Loucy (cell line): ENCODE results near the gene NPFFR1.

Source experiments
- H2AFZ ChIP-seq: fragments of 200-600 bp; sonication (generic); 2 replicates; pipeline ENCODE4 v1.6.0; 2016; ENCODE audit warnings: antibody characterized with exemption, mild to moderate bottlenecking, low read length, moderate library complexity
- H3F3A ChIP-seq: fragments of 200-600 bp; 2 replicates; pipeline ENCODE4 v1.6.0; 2016; ENCODE audit warnings: antibody characterized with exemption, low read depth, mild to moderate bottlenecking
- H3K27me3 ChIP-seq: fragments of 200-600 bp; sonication (generic); 2 replicates; pipeline ENCODE4 v1.6.1; 2014; ENCODE audit warnings: low read length, mild to moderate bottlenecking; ENCODE audit not compliant: insufficient read depth, poor library complexity, severe bottlenecking
- H3K36me3 ChIP-seq: fragments of 200-600 bp; sonication (generic); 2 replicates; pipeline ENCODE4 v1.6.1; 2016; ENCODE audit warnings: low read length; ENCODE audit not compliant: insufficient read depth
- H3K4me1 ChIP-seq: fragments of 200-600 bp; sonication (generic); 2 replicates; pipeline ENCODE4 v1.5.1; 2014; ENCODE audit warnings: low read length, mild to moderate bottlenecking; ENCODE audit not compliant: insufficient read depth, poor library complexity, severe bottlenecking
- H3K4me2 ChIP-seq: fragments of 200-600 bp; sonication (generic); 2 replicates; pipeline ENCODE4 v1.6.0; 2014; ENCODE audit warnings: antibody characterized with exemption, low read length, low read depth, mild to moderate bottlenecking; ENCODE audit not compliant: poor library complexity, severe bottlenecking
- H3K4me3 ChIP-seq: fragments of 200-600 bp; sonication (generic); 2 replicates; pipeline ENCODE4 v1.5.1; 2014; ENCODE audit warnings: low read length, mild to moderate bottlenecking, mixed read lengths; ENCODE audit not compliant: poor library complexity, severe bottlenecking
- H3K79me2 ChIP-seq: fragments of 200-600 bp; sonication (generic); 2 replicates; pipeline ENCODE4 v1.6.1; 2014; ENCODE audit warnings: low read length; ENCODE audit not compliant: insufficient read depth
- H3K9ac ChIP-seq: fragments of 200-600 bp; sonication (generic); 2 replicates; pipeline ENCODE4 v1.6.0; 2014; ENCODE audit warnings: mild to moderate bottlenecking, low read depth, low read length, moderate library complexity; ENCODE audit not compliant: poor library complexity, severe bottlenecking
- H3K9me2 ChIP-seq: fragments of 200-600 bp; sonication (generic); replicated peaks from 2 replicates; pipeline ENCODE4 v1.6.1; 2016; ENCODE audit warnings: low read depth, low read length, mixed read lengths
- H3K9me3 ChIP-seq: fragments of 200-600 bp; sonication (generic); 2 replicates; pipeline ENCODE4 v1.6.1; 2014; ENCODE audit warnings: mild to moderate bottlenecking, antibody characterized with exemption, low read length, low read depth; ENCODE audit not compliant: insufficient read depth
- H4K20me1 ChIP-seq: fragments of 200-600 bp; sonication (generic); 2 replicates; pipeline ENCODE4 v1.6.0; 2014; ENCODE audit warnings: antibody characterized with exemption, low read length, mild to moderate bottlenecking; ENCODE audit not compliant: insufficient read depth, poor library complexity, severe bottlenecking
- EZH2phosphoT487 ChIP-seq: fragments of 200-600 bp; IDR thresholded peaks from 2 replicates; pipeline ENCODE4 v1.6.1; 2018; ENCODE audit warnings: antibody characterized with exemption, mild to moderate bottlenecking, moderate library complexity, borderline replicate concordance
- TF ChIP-seq, protein P1 (sequence below): fragments of 200-600 bp; sonication (generic); conservative IDR thresholded peaks from 2 replicates; pipeline ENCODE4 v1.5.1; 2014; ENCODE audit warnings: mild to moderate bottlenecking, antibody characterized with exemption, low read length

Gene NPFFR1

DNA sequence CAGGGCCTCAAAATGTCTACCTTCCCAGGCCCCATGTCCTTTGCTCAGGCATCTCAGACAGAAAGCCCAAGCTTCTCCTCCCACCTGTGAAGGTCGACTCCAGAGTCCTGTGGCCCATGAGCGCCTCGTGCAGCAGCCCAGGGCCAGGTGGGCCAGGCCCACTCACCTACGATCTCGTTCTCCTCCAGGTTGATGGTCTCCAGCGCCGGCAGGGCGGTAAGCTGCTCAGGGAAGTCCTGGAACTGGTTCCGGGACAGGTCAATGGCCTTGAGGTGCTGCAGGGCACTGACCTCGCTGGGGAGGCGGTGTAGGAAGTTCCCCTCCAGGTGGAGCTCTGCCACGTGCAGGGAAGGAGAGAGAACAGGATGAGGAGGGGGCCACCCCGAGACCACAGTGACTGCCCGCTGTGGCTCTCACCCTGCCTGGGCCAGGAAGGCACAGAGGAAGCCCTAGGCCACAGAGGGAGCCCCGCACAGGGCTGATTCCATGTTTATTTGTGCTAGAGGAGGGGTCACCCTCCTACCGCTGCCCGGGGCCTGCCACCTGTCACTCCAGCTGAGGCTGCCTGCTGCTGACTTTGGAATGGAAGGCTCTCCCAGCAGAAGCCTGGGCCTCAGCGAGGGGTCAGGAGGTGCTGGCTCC, 40.0 kb upstream of the NPFFR1 start:
- no peaks in the 10 kb centered on the region for H4K20me1 ChIP-seq
- no peaks in the 10 kb centered on the region for H3F3A ChIP-seq
- H3K9me2 ChIP-seq = no peaks in the 10 kb centered on the region
- H3K79me2 ChIP-seq = no peaks in the 10 kb centered on the region
- H3K4me2 ChIP-seq = peak overlapping the region; percentile 69
- H3K9ac ChIP-seq = peak overlapping the region; percentile 49
- H3K27me3 ChIP-seq = no peaks in the 10 kb centered on the region
- H3K4me1 ChIP-seq = peaks cover 43% of the 10 kb centered on the region
- peak overlapping the region; percentile 30; the same call in 1 of the 2 replicates for H2AFZ ChIP-seq
- H3K4me3 ChIP-seq = peak overlapping the region; percentile 33
- H3K36me3 ChIP-seq = peaks cover 5% of the 10 kb centered on the region; the same call in 1 of the 2 replicates
- H3K9me3 ChIP-seq = no peaks in the 10 kb centered on the region
- TF ChIP-seq EZH2phosphoT487 = no peak
- TF ChIP-seq, protein P1, sequence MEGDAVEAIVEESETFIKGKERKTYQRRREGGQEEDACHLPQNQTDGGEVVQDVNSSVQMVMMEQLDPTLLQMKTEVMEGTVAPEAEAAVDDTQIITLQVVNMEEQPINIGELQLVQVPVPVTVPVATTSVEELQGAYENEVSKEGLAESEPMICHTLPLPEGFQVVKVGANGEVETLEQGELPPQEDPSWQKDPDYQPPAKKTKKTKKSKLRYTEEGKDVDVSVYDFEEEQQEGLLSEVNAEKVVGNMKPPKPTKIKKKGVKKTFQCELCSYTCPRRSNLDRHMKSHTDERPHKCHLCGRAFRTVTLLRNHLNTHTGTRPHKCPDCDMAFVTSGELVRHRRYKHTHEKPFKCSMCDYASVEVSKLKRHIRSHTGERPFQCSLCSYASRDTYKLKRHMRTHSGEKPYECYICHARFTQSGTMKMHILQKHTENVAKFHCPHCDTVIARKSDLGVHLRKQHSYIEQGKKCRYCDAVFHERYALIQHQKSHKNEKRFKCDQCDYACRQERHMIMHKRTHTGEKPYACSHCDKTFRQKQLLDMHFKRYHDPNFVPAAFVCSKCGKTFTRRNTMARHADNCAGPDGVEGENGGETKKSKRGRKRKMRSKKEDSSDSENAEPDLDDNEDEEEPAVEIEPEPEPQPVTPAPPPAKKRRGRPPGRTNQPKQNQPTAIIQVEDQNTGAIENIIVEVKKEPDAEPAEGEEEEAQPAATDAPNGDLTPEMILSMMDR = peak; percentile 26

DNA sequence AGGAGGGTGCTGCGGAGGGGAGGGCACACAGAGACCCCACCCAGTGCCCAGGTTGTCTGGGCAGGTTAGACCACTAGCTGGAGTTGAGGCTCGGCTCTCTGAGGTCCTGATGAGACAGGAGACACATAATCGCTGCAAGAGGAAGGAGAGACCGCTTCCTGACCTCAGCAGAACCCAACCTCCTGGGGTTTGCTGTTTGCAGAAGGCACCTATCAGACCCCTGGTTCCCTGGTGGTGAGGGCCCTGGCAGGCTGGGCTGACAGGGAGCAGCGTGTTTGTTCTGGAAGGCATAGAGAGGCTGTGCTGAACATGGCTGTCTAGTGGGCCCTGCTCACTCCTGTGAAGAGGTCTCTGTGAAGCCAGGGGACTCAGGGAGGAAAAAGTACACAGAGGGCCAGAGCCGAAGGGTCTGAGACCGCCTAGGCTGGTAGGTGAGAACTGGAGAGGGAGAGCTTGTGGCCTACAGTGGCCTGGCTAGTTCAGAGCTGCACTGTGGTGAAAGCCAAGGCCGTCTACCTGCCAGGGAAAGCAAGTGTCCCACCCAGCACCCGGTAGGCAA, 39.4 kb upstream of the NPFFR1 start:
- H3F3A ChIP-seq = no peaks in the 10 kb centered on the region
- peak overlapping the region; percentile 49 for H3K9ac ChIP-seq
- H3K27me3 ChIP-seq = no peaks in the 10 kb centered on the region
- peak overlapping the region; percentile 33 for H3K4me3 ChIP-seq
- H3K9me2 ChIP-seq = no peaks in the 10 kb centered on the region
- H4K20me1 ChIP-seq = no peaks in the 10 kb centered on the region
- H3K4me2 ChIP-seq = peak overlapping the region; percentile 69
- no peaks in the 10 kb centered on the region for H3K79me2 ChIP-seq
- TF ChIP-seq, protein P1 = no peak
- no peak for TF ChIP-seq EZH2phosphoT487
- H2AFZ ChIP-seq = peak overlapping the region; percentile 30; the same call in 1 of the 2 replicates
- peaks cover 43% of the 10 kb centered on the region for H3K4me1 ChIP-seq
- peaks cover 5% of the 10 kb centered on the region; the same call in 1 of the 2 replicates for H3K36me3 ChIP-seq
- no peaks in the 10 kb centered on the region for H3K9me3 ChIP-seq

DNA sequence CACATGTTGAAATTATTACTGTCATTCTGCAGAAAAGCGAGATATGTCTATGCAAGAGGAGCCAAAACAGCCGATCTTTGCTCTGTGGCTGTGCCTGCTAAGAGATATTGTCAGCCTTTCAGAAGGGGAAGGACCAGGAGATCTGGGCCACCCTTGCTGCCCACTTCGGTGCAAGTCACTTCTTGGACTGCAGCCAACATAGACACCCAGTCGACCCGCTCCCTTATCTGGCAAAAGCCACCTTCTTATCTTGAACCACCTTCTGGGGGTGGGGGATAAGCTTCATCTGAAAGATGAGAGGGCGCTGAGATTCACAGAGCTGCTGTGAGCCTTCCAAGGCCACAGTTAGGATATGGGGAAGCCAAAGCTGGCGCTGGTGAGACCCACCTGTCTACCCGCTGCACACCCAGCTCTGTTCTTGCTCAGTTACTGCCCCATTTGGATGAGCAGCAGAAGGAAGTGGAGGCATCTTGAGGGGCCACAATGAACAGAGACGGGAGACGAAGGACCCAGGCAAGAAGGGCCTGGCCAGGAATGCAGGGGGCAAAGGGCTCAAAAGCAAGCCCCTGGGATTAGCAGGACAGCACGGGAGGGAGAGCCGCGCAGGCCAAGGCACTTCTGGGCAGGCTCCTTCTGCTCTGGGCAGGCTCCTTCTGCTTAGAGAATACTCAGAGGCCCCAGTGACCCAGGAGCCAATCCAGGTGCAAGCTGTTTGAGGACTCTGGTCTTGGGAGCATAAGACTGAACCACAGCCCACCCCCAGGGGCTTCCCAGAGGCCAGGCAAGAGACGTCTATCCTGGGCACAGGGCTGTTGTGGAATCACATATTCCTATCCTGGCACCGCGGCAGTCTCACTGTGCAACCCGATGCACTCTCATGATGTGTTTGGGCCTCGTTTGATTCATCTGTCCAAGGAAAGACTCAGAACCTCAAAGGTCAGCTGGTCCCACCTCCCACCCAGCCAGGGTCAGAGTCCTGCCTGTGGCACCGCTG, 38.4 kb upstream of the NPFFR1 start:
- H3F3A ChIP-seq = no peaks in the 10 kb centered on the region
- peaks cover 43% of the 10 kb centered on the region for H3K4me1 ChIP-seq
- H3K9me3 ChIP-seq = no peaks in the 10 kb centered on the region
- H3K4me2 ChIP-seq = peak overlapping the region; percentile 69
- H3K4me3 ChIP-seq = no peak overlapping the region
- H4K20me1 ChIP-seq = no peaks in the 10 kb centered on the region
- no peak overlapping the region for H2AFZ ChIP-seq
- H3K9ac ChIP-seq = peak overlapping the region; percentile 49
- no peak for TF ChIP-seq EZH2phosphoT487
- TF ChIP-seq, protein P1 = no peak
- peaks cover 5% of the 10 kb centered on the region; the same call in 1 of the 2 replicates for H3K36me3 ChIP-seq
- no peaks in the 10 kb centered on the region for H3K9me2 ChIP-seq
- no peaks in the 10 kb centered on the region for H3K79me2 ChIP-seq
- H3K27me3 ChIP-seq = no peaks in the 10 kb centered on the region
